ENCODE data around the gene DENND1A. TPM values are rescaled to one million over a fixed set of nuclear protein-coding genes. Genes with fewer than 3 reads are reported as not detected.

The DENND1A gene
- total and polyA plus RNA-seq, 2 of the 13 experiments (the other 11 are each of a cell fraction or from before 2014, with no cell fraction given): 14.8 to 30.1 TPM

- H3K27me3 ChIP-seq (ENCODE audit: control insufficient read depth in 1 of 2, insufficient read depth in 2 of 2, low read length in 2 of 2): no peaks in the 10 kb centered on the region
- DNase-seq (ENCODE audit: low spot score) (no peak), FAIRE-seq (no peak), ATAC-seq (no peak)
- intact Hi-C loops (cut with micrococcal nuclease; ENCODE audit: unreplicated experiment): no loop called here
- no peaks in the 10 kb centered on the region for H3K79me2 ChIP-seq (ENCODE audit: insufficient read depth, low read length)
- no peak overlapping the region for H2AFZ ChIP-seq (ENCODE audit: low read length)
- no peak overlapping the region for H3K4me2 ChIP-seq (ENCODE audit: low read depth, low read length)
- ChIA-PET CTCF (ENCODE audit: low intra/inter-chr PET ratio, low total read pairs) (no interaction called here), POLR2A (no interaction called here)
- no peak overlapping the region for H3K9ac ChIP-seq (ENCODE audit: insufficient read depth, low read depth, low read length)
- TF ChIP-seq, protein P1, sequence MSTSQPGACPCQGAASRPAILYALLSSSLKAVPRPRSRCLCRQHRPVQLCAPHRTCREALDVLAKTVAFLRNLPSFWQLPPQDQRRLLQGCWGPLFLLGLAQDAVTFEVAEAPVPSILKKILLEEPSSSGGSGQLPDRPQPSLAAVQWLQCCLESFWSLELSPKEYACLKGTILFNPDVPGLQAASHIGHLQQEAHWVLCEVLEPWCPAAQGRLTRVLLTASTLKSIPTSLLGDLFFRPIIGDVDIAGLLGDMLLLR (CRISPR knock-in tag; IDR thresholded peaks at IDR 0.05): no peak
- TF ChIP-seq, protein P2, sequence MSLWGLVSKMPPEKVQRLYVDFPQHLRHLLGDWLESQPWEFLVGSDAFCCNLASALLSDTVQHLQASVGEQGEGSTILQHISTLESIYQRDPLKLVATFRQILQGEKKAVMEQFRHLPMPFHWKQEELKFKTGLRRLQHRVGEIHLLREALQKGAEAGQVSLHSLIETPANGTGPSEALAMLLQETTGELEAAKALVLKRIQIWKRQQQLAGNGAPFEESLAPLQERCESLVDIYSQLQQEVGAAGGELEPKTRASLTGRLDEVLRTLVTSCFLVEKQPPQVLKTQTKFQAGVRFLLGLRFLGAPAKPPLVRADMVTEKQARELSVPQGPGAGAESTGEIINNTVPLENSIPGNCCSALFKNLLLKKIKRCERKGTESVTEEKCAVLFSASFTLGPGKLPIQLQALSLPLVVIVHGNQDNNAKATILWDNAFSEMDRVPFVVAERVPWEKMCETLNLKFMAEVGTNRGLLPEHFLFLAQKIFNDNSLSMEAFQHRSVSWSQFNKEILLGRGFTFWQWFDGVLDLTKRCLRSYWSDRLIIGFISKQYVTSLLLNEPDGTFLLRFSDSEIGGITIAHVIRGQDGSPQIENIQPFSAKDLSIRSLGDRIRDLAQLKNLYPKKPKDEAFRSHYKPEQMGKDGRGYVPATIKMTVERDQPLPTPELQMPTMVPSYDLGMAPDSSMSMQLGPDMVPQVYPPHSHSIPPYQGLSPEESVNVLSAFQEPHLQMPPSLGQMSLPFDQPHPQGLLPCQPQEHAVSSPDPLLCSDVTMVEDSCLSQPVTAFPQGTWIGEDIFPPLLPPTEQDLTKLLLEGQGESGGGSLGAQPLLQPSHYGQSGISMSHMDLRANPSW (CRISPR knock-in tag; IDR thresholded peaks at IDR 0.05; ENCODE audit: borderline replicate concordance): no peak
- no peak for TF ChIP-seq MED8 (CRISPR knock-in tag; IDR thresholded peaks at IDR 0.05; ENCODE audit: insufficient replicate concordance)
- TF ChIP-seq CHD4 (IDR thresholded peaks at IDR 0.05; ENCODE audit: borderline replicate concordance, low read length): no peak
- TF ChIP-seq, protein P3, sequence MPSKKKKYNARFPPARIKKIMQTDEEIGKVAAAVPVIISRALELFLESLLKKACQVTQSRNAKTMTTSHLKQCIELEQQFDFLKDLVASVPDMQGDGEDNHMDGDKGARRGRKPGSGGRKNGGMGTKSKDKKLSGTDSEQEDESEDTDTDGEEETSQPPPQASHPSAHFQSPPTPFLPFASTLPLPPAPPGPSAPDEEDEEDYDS (CRISPR knock-in tag; IDR thresholded peaks at IDR 0.05): no peak
- TF ChIP-seq ISX (CRISPR knock-in tag; conservative IDR thresholded peaks at IDR 0.05): no peak
- TF ChIP-seq AGO2 (optimal IDR thresholded peaks at IDR 0.05; ENCODE audit: low read depth, low read length): peak; percentile 8
- no peak for TF ChIP-seq CEBPG (CRISPR knock-in tag; IDR thresholded peaks at IDR 0.05)
- 75% methylated on average over 4 of the region's 10 CpGs for WGBS (ENCODE audit: low lambda C conversion rate)
- no peaks in the 10 kb centered on the region for H3K4me1 ChIP-seq (ENCODE audit: insufficient read depth, low read length)
- no TSS peak for BruUV-seq (replicated peaks)
- H3K4me3 ChIP-seq (replicated peaks in 1 of 3; ENCODE audit: insufficient read depth in 1 of 3, low read depth in 2 of 3, low read length in 3 of 3): no peak overlapping the region
- H3K36me3 ChIP-seq (replicated peaks in 1 of 2; ENCODE audit: control insufficient read depth in 1 of 2, insufficient read depth in 2 of 2, low read length in 2 of 2): no peaks in the 10 kb centered on the region; a peak in 1 of 5 replicates
- in situ Hi-C loops (cut with HindIII; ENCODE audit: extremely low pct_ligation_motif_present, low pct_unique_long_range_greater_than_20kb): loop anchor here (5.0 kb wide), 1 partner anchor 37 kb away; no protein-coding TSS in a partner anchor
- H4K20me1 ChIP-seq (ENCODE audit: insufficient read depth, low read length): peaks cover 5% of the 10 kb centered on the region; the same call in 1 of the 2 replicates
- no peaks in the 10 kb centered on the region for H3K9me3 ChIP-seq (ENCODE audit: low read length)
- H3K27ac ChIP-seq (ENCODE audit: extremely low read length, insufficient read depth, low read length): no peak overlapping the region
Observed at GRCh38 chr9:123389070-123389469, 540.9 kb downstream of the DENND1A start.
